Measurements from ENCODE around the gene RAB10. TPM values are rescaled to one million over a fixed set of nuclear protein-coding genes. Genes with fewer than 3 reads are reported as not detected.
"Not testable (repeated sequence)": the region's sequence is repeated elsewhere in the genome, so short reads cannot be mapped to it uniquely, and the experiment has no call there.

RAB10 gene
- total and polyA plus RNA-seq, 2 of the 4 experiments (the other 2 are of a cell fraction) = 30.1 to 77.1 TPM

GRCh38 chr2:26080356-26080755 is 46.5 kb downstream of the RAB10 start:
- Histone ChIP-seq H3K4me2 (ENCODE audit: low read depth, low read length) (no peak overlapping the region), H2AK9ac (replicated peaks; ENCODE audit: low read depth, low read length, poor library complexity) (no peak overlapping the region), H3K18ac (ENCODE audit: low read depth, low read length) (no peak overlapping the region), H2BK120ac (ENCODE audit: low read depth, low read length) (no peak overlapping the region), H3K23ac (ENCODE audit: low read depth, low read length) (no peak overlapping the region), H3K27ac (ENCODE audit: insufficient read depth, low read length) (no peak overlapping the region), H2AFZ (replicated peaks; ENCODE audit: low read length, poor library complexity) (no peak overlapping the region), H2BK5ac (ENCODE audit: low read depth, low read length, poor library complexity, severe bottlenecking) (no peak overlapping the region), H3K9me1 (ENCODE audit: insufficient read depth, low read length) (no peaks in the 10 kb centered on the region), H3K56ac (ENCODE audit: extremely low read depth, insufficient read depth, low read length) (no peak overlapping the region), H3K36me3 (ENCODE audit: control insufficient read depth, insufficient read depth, low read length) (peaks cover 3% of the 10 kb centered on the region; the same call in 1 of the 2 replicates), H4K91ac (ENCODE audit: insufficient read depth, low read depth, low read length) (no peak overlapping the region), H2BK15ac (ENCODE audit: low read depth, low read length) (no peak overlapping the region), H4K8ac (ENCODE audit: low read depth in 2 of 2, low read length in 2 of 2) (no peak overlapping the region), H3K9ac (ENCODE audit: low read depth, low read length) (no peak overlapping the region), H3K14ac (replicated peaks; ENCODE audit: low read depth, low read length) (no peak overlapping the region), H3K79me1 (ENCODE audit: low read depth in 1 of 2, low read length in 2 of 2) (peaks cover 28 to 53% of the 10 kb centered on the region in 2 experiments), H3K4me3 (ENCODE audit: insufficient read depth, low read depth, low read length) (no peak overlapping the region), H3K27me3 (ENCODE audit: control insufficient read depth, insufficient read depth, low read length) (no peaks in the 10 kb centered on the region), H2BK20ac (ENCODE audit: low read depth, low read length) (no peak overlapping the region), H3K9me3 (ENCODE audit: control insufficient read depth, insufficient read depth, low read length) (no peaks in the 10 kb centered on the region; the same call in 1 of the 2 replicates), H2AK5ac (ENCODE audit: low read depth, low read length) (no peak overlapping the region), H4K5ac (ENCODE audit: low read depth, low read length) (no peak overlapping the region), H3K4me1 (ENCODE audit: control insufficient read depth, insufficient read depth, low read length) (peaks cover 2% of the 10 kb centered on the region; the same call in 1 of the 2 replicates), H4K20me1 (ENCODE audit: insufficient read depth, low read length) (peaks cover 50% of the 10 kb centered on the region), H3K4ac (ENCODE audit: low read depth, low read length) (no peak overlapping the region)
- no TSS peak for BruUV-seq (replicated peaks)
- in situ Hi-C loops (cut with MboI; ENCODE audit: low sequenced_read_pairs) (no loop called here), intact Hi-C loops (cut with micrococcal nuclease) (loop anchor here (10.0 kb wide), 1 partner anchor 86 kb away; no protein-coding TSS in a partner anchor), dilution Hi-C loops (cut with HindIII; ENCODE audit: low sequenced_read_pairs, unreplicated experiment) (no loop called here)
- ChIA-PET CTCF (interaction anchor here (0.6 kb wide), 1 partner anchor 405 kb away, joined by 3 read pairs; no protein-coding TSS in a partner anchor), POLR2A (ENCODE audit: unreplicated experiment) (no interaction called here)
- DNase-seq (peak; percentile 20), ATAC-seq (ENCODE audit: low read depth) (no peak)
- TF ChIP-seq CEBPB (IDR thresholded peaks at IDR 0.05; ENCODE audit: low read depth, low read length) (peak; percentile 38; the same call in 1 of the 2 replicates), MAFK (IDR thresholded peaks at IDR 0.05; ENCODE audit: low read depth, low read length) (no peak)
- WGBS, 2 experiments (ENCODE audit: extremely low coverage in 2 of 2, insufficient read length in 1 of 2) = no CpG with 5 or more reads among the region's 1 CpG

GRCh38 chr2:26080925-26081324 is 47.0 kb downstream of the RAB10 start:
- H3K4me3 ChIP-seq (ENCODE audit: insufficient read depth, low read depth, low read length); CTCF ChIA-PET; H4K91ac ChIP-seq (ENCODE audit: insufficient read depth, low read depth, low read length); DNase-seq; H3K18ac ChIP-seq (ENCODE audit: low read depth, low read length); ATAC-seq (ENCODE audit: low read depth); H3K14ac ChIP-seq (replicated peaks; ENCODE audit: low read depth, low read length); H3K4me2 ChIP-seq (ENCODE audit: low read depth, low read length); H2BK120ac ChIP-seq (ENCODE audit: low read depth, low read length); POLR2A ChIA-PET (ENCODE audit: unreplicated experiment); H2AFZ ChIP-seq (replicated peaks; ENCODE audit: low read length, poor library complexity); H2AK9ac ChIP-seq (replicated peaks; ENCODE audit: low read depth, low read length, poor library complexity); H3K9ac ChIP-seq (ENCODE audit: low read depth, low read length); H4K8ac ChIP-seq (ENCODE audit: low read depth in 2 of 2, low read length in 2 of 2); H2BK20ac ChIP-seq (ENCODE audit: low read depth, low read length); H3K23ac ChIP-seq (ENCODE audit: low read depth, low read length); H2BK5ac ChIP-seq (ENCODE audit: low read depth, low read length, poor library complexity, severe bottlenecking); H2AK5ac ChIP-seq (ENCODE audit: low read depth, low read length); H3K4ac ChIP-seq (ENCODE audit: low read depth, low read length); H3K4me1 ChIP-seq (ENCODE audit: control insufficient read depth, insufficient read depth, low read length); H3K9me3 ChIP-seq (ENCODE audit: control insufficient read depth, insufficient read depth, low read length); in situ Hi-C loops (cut with MboI; ENCODE audit: low sequenced_read_pairs); H4K5ac ChIP-seq (ENCODE audit: low read depth, low read length); BruUV-seq (replicated peaks); H3K9me1 ChIP-seq (ENCODE audit: insufficient read depth, low read length); H3K27ac ChIP-seq (ENCODE audit: insufficient read depth, low read length); H3K36me3 ChIP-seq (ENCODE audit: control insufficient read depth, insufficient read depth, low read length); H2BK15ac ChIP-seq (ENCODE audit: low read depth, low read length); dilution Hi-C loops (cut with HindIII; ENCODE audit: low sequenced_read_pairs, unreplicated experiment); H3K56ac ChIP-seq (ENCODE audit: extremely low read depth, insufficient read depth, low read length); H3K27me3 ChIP-seq (ENCODE audit: control insufficient read depth, insufficient read depth, low read length): not testable (repeated sequence)
- intact Hi-C loops (cut with micrococcal nuclease) = loop anchor here (10.0 kb wide), 1 partner anchor 86 kb away; no protein-coding TSS in a partner anchor
- H4K20me1 ChIP-seq (ENCODE audit: insufficient read depth, low read length) = peaks cover 45% of the 10 kb centered on the region
- peaks cover 25 to 50% of the 10 kb centered on the region in 2 experiments for H3K79me1 ChIP-seq (ENCODE audit: low read depth in 1 of 2, low read length in 2 of 2)
- WGBS, 2 experiments (ENCODE audit: extremely low coverage in 2 of 2, insufficient read length in 1 of 2) = no CpG with 5 or more reads among the region's 3 CpGs
